WTC11 (cell line): Measurements from ENCODE around the gene GPR152. TPM values are rescaled to one million over a fixed set of nuclear protein-coding genes. Genes with fewer than 3 reads are reported as not detected.

Experiments
- ATAC-seq: fragments of 200-7000 bp; cut with Tn5 transposase; 2 replicates; pipeline ENCODE4 v1.10.0; 2021; ENCODE audit warnings: mild to moderate bottlenecking, moderate library complexity
- CTCF ChIA-PET: fragments of 300-600 bp; sonication (Branson Sonifier 250); formaldehyde crosslinking; loops from one replicate; lab custom pipeline; 2021; ENCODE audit warnings: antibody characterized with exemption; lab: Charles Lee
- POLR2A ChIA-PET: fragments of 350-600 bp; sonication (Branson Sonifier 250); formaldehyde crosslinking; loops from one replicate; lab custom pipeline; 2021; ENCODE audit warnings: antibody characterized with exemption; lab: Charles Lee
- DNase-seq: peaks from one replicate; pipeline ENCODE4 v3.0.0; 2021; ENCODE audit warnings: low spot score
- H3K27ac Mint-ChIP-seq: 2 replicates; pipeline ENCODE4 v1.8.0; 2021; ENCODE audit warnings: mixed read lengths
- H3K27me3 Mint-ChIP-seq: 2 replicates; pipeline ENCODE4 v1.8.0; 2021; ENCODE audit warnings: low read depth, mild to moderate bottlenecking, moderate library complexity, mixed read lengths
- H3K36me3 Mint-ChIP-seq: 2 replicates; pipeline ENCODE4 v1.8.0; 2021; ENCODE audit warnings: mixed read lengths
- H3K4me1 Mint-ChIP-seq: 2 replicates; pipeline ENCODE4 v1.8.0; 2022; ENCODE audit warnings: mixed read lengths
- H3K4me3 Mint-ChIP-seq: 2 replicates; pipeline ENCODE4 v1.8.0; 2021; ENCODE audit warnings: mild to moderate bottlenecking, moderate library complexity, mixed read lengths
- H3K9me3 Mint-ChIP-seq: 2 replicates; pipeline ENCODE4 v1.8.0; 2021; ENCODE audit warnings: mixed read lengths
- AR ChIP-seq: fragments of 250-450 bp; sonication (Bioruptor Pico); IDR thresholded peaks from 2 replicates; pipeline ENCODE4 v1.9.0; 2021; ENCODE audit warnings: mild to moderate bottlenecking
- ARID4B ChIP-seq: sonication (generic); formaldehyde crosslinking; IDR thresholded peaks from 2 replicates; pipeline ENCODE4 v1.8.0; 2023; ENCODE audit warnings: missing genetic modification reagents, mild to moderate bottlenecking, borderline replicate concordance
- ETV6 ChIP-seq: sonication (generic); formaldehyde crosslinking; IDR thresholded peaks from 2 replicates; pipeline ENCODE4 v1.8.1; 2022; ENCODE audit warnings: mild to moderate bottlenecking, missing genetic modification reagents
- HMGXB4 ChIP-seq: sonication (generic); formaldehyde crosslinking; IDR thresholded peaks from 2 replicates; pipeline ENCODE4 v1.8.1; 2023; ENCODE audit warnings: mild to moderate bottlenecking, moderate library complexity, missing genetic modification reagents
- JAZF1 ChIP-seq: fragments of 250-450 bp; sonication (Bioruptor Pico); IDR thresholded peaks from 2 replicates; pipeline ENCODE4 v1.9.0; 2021; ENCODE audit warnings: moderate library complexity, mild to moderate bottlenecking, inconsistent platforms
- MLX ChIP-seq: sonication (generic); formaldehyde crosslinking; IDR thresholded peaks from 2 replicates; pipeline ENCODE4 v1.8.1; 2023; ENCODE audit warnings: mild to moderate bottlenecking, missing genetic modification reagents, moderate library complexity
- NR1H2 ChIP-seq: sonication (generic); formaldehyde crosslinking; IDR thresholded peaks from 2 replicates; pipeline ENCODE4 v1.9.0; 2021; ENCODE audit warnings: mild to moderate bottlenecking, moderate library complexity, missing genetic modification reagents
- OVOL2 ChIP-seq: fragments of 250-450 bp; sonication (Bioruptor Pico); IDR thresholded peaks from 2 replicates; pipeline ENCODE4 v1.9.0; 2021; ENCODE audit warnings: mild to moderate bottlenecking, borderline replicate concordance
- PRDM15 ChIP-seq: sonication (generic); formaldehyde crosslinking; IDR thresholded peaks from 2 replicates; pipeline ENCODE4 v1.8.0; 2022; ENCODE audit warnings: missing genetic modification reagents
- RELA ChIP-seq: sonication (generic); formaldehyde crosslinking; IDR thresholded peaks from 2 replicates; pipeline ENCODE4 v1.8.1; 2022; ENCODE audit warnings: missing genetic modification reagents, mild to moderate bottlenecking, borderline replicate concordance
- SMAD4 ChIP-seq: sonication (generic); formaldehyde crosslinking; IDR thresholded peaks from 2 replicates; pipeline ENCODE4 v1.8.0; 2022; ENCODE audit warnings: mild to moderate bottlenecking, missing genetic modification reagents
- ZBTB43 ChIP-seq: sonication (generic); formaldehyde crosslinking; IDR thresholded peaks from 2 replicates; pipeline ENCODE4 v1.8.1; 2023; ENCODE audit warnings: mild to moderate bottlenecking, missing genetic modification reagents
- ZNF219 ChIP-seq: sonication (generic); formaldehyde crosslinking; IDR thresholded peaks from 2 replicates; pipeline ENCODE4 v1.8.0; 2023; ENCODE audit warnings: missing genetic modification reagents, mild to moderate bottlenecking, borderline replicate concordance
- ZNF263 ChIP-seq: sonication (generic); formaldehyde crosslinking; IDR thresholded peaks from 2 replicates; pipeline ENCODE4 v1.8.1; 2022; ENCODE audit warnings: low read depth, mild to moderate bottlenecking, moderate library complexity, missing genetic modification reagents
- ZNF281 ChIP-seq: sonication (generic); formaldehyde crosslinking; IDR thresholded peaks from 2 replicates; pipeline ENCODE4 v1.8.0; 2023; ENCODE audit warnings: mild to moderate bottlenecking, missing genetic modification reagents
- total RNA-seq: library from RNA; stranded (reverse); gene quantifications from 3 replicates; pipeline ENCODE4 v1.2.3, GENCODE V29; 2021

The GPR152 gene
- total RNA-seq, 1 experiment from 2014 or later: not detected

GRCh38 chr11:67496113-67496512 is 43.6 kb upstream of the GPR152 start (continued):
- no peak for TF ChIP-seq HMGXB4 (CRISPR knock-in tag)
- TF ChIP-seq ZNF281 (CRISPR knock-in tag): no peak
- no peak for TF ChIP-seq MLX (CRISPR knock-in tag)

- no peaks in the 10 kb centered on the region for H3K36me3 Mint-ChIP-seq
- no peak for DNase-seq
- H3K27me3 Mint-ChIP-seq: no peaks in the 10 kb centered on the region
- no peak overlapping the region for H3K27ac Mint-ChIP-seq
- no peak overlapping the region for H3K4me3 Mint-ChIP-seq
- CTCF ChIA-PET: interaction anchor here (1.0 kb wide), 1 partner anchor 106 kb away, joined by 3 read pairs; no protein-coding TSS in a partner anchor
- no peak for ATAC-seq
- H3K4me1 Mint-ChIP-seq: no peaks in the 10 kb centered on the region
- POLR2A ChIA-PET: no interaction called here
- H3K9me3 Mint-ChIP-seq: no peaks in the 10 kb centered on the region
- no peak for TF ChIP-seq PRDM15 (CRISPR knock-in tag)
- TF ChIP-seq ARID4B (CRISPR knock-in tag): no peak
- no peak for TF ChIP-seq AR
- TF ChIP-seq ZNF219 (CRISPR knock-in tag): no peak
- no peak for TF ChIP-seq ZNF263 (CRISPR knock-in tag)
- TF ChIP-seq ZBTB43: no peak
- no peak for TF ChIP-seq JAZF1 (CRISPR knock-in tag)
- no peak for TF ChIP-seq RELA
- no peak for TF ChIP-seq OVOL2 (CRISPR knock-in tag)
- no peak for TF ChIP-seq NR1H2 (CRISPR knock-in tag)
- no peak for TF ChIP-seq SMAD4 (CRISPR knock-in tag)
- TF ChIP-seq ETV6 (CRISPR knock-in tag): no peak
- TF ChIP-seq MLX (CRISPR knock-in tag): no peak
Measured at GRCh38 chr11:67495234-67496005, 42.9 kb upstream of the GPR152 start.
